Fibroblast of villous mesenchyme (primary cell): ENCODE measurements around the gene SLC7A6. TPM values are rescaled to one million over a fixed set of nuclear protein-coding genes. Genes with fewer than 3 reads are reported as not detected.

ENCODE experiments used
- DNase-seq: peaks from one replicate; pipeline ENCODE4 v3.0.0-alpha.2; 2010; ENCODE audit warnings: low read depth
- H3K4me3 ChIP-seq: 2 replicates; pipeline ENCODE4 v1.5.1; 2011; ENCODE audit warnings: low read depth, mild to moderate bottlenecking, low read length
- total RNA-seq: library from RNA; depleted of rRNA; stranded (reverse); fragments of >200 nt; gene quantifications from 2 replicates; pipeline ENCODE4 v1.2.3, GENCODE V29; 2012
- TF ChIP-seq, protein P1 (sequence below): IDR thresholded peaks from 2 replicates; pipeline ENCODE4 v1.5.1; 2012; ENCODE audit warnings: low read depth, mild to moderate bottlenecking, low read length; ENCODE audit not compliant: insufficient read depth

SLC7A6 gene
- total RNA-seq, 1 donor, result 49.7 TPM

DNA sequence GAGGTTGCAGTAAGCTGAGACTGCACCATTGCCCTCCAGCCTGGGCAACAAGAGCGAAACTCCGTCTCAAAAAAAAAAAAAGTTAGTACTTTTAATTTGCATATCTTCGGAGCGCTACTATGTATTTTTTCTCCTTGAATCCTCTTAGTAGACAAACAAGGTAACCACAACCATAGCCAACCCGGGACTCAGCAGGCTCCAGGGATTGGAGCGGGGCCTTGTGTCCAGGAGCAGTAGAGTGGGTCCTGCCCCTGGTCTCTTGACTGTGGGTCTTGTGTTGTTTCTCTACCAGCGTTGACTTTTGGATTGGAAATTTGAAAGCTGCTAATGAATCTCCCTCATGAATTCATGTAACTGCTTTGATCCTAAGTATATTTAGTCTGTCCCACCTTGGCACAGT is 78.8 kb downstream of the SLC7A6 start:
- DNase-seq, result no peak
- no peak overlapping the region for H3K4me3 ChIP-seq
- TF ChIP-seq, protein P1, sequence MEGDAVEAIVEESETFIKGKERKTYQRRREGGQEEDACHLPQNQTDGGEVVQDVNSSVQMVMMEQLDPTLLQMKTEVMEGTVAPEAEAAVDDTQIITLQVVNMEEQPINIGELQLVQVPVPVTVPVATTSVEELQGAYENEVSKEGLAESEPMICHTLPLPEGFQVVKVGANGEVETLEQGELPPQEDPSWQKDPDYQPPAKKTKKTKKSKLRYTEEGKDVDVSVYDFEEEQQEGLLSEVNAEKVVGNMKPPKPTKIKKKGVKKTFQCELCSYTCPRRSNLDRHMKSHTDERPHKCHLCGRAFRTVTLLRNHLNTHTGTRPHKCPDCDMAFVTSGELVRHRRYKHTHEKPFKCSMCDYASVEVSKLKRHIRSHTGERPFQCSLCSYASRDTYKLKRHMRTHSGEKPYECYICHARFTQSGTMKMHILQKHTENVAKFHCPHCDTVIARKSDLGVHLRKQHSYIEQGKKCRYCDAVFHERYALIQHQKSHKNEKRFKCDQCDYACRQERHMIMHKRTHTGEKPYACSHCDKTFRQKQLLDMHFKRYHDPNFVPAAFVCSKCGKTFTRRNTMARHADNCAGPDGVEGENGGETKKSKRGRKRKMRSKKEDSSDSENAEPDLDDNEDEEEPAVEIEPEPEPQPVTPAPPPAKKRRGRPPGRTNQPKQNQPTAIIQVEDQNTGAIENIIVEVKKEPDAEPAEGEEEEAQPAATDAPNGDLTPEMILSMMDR, result no peak

DNA sequence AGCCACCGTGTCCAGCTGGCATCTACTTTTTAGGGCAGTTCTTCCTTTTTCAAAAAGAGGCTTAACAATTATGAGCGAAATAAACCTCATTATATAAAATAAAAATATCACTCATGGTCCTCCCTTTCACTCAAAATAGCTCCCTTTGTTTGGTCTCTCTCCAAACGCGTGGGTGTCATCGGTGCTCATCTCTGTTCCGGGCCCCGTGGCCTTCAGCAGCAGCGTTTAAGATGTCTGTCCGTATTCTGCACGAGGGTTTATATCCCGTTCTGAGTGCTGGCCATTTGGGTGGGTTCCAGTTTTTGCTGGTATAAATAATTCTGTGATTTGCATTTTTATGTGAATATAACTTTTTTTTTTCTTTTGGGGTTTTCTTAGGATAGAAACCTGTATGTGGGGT is 79.9 kb downstream of the SLC7A6 start:
- H3K4me3 ChIP-seq, result no peak overlapping the region
- TF ChIP-seq, protein P1, result no peak
- DNase-seq, result no peak

DNA sequence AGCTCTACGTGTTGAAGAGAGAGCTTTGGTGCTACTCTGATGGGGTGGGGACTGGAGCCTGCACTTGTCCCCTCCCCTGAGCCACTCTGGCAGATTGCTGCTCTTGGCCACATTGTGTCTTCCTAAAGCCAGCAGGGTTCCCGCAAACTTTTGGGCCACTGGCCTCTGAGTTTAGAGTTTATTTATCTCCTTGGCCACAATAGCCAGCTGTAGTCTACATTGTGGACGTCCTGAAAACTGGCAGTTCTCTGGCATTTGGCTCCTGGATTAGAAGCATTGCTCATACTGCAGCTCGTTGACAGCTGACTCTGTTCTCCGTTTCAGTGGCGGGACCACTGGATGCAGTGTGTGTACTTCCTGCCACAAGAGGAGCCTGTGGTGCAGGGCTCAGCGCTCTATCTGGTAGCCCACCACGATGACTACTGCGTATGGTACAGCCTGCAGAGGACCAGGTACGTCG is 81.1 kb downstream of the SLC7A6 start:
- DNase-seq, result no peak
- H3K4me3 ChIP-seq, result no peak overlapping the region
- TF ChIP-seq, protein P1, result no peak

DNA sequence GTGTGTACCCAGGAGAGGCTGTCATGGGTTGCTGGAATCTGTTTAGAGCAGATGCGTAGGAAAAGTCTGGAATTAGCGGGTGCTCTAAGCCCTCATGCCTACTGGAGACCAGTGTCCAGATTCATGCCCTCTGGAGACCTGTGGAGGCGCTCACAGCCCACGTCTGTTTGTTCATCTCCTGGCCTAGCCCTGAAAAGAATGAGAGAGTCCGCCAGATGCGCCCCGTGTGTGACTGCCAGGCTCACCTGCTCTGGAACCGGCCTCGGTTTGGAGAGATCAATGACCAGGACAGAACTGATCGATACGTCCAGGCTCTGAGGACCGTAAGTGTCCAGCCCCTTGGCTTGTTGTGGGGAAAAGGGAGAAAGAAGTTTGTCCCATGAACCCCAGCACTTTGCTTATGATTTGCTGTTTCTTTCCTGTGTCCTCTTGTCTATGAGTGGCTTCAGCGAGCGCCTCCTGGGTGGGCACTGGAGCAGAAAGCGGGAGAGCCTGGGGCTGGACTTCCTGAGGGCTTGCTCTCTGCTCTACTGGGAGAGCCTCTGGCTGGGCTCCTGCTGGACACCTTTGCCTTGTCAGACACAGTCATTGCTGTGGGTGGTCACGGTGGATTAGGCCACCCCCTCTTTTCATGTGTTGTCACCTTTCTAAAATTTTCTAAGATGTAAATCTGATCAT is 81.8 kb downstream of the SLC7A6 start:
- H3K4me3 ChIP-seq, result no peak overlapping the region
- TF ChIP-seq, protein P1, result no peak
- DNase-seq, result no peak

DNA sequence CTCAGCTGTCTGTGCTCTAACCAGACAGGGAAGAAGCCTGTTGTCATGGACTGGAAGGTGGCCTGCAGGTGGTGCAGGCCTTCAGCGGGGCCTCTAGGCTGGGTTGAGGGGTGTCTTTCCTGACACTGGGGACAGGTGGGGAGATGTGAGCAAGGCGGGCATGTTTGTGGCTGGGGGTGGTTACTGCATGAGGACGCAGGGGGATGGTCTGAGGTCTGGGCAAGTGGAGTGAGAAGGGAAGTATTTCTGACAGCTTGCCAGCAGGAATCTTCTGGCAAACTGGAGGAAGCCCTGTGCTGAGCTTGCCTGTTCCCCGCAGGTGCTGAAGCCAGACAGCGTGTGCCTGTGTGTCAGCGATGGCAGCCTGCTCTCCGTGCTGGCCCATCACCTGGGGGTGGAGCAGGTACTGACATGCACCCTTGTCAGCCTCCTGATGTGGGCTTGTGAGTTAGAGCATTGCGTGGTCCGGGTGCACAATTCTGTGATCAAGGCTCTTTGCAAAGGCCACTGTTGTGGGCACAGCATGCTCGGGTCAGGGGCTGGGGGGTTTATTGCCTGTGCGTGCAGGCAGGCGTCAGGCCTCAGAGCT is 82.7 kb downstream of the SLC7A6 start:
- TF ChIP-seq, protein P1, result no peak
- no peak for DNase-seq

DNA sequence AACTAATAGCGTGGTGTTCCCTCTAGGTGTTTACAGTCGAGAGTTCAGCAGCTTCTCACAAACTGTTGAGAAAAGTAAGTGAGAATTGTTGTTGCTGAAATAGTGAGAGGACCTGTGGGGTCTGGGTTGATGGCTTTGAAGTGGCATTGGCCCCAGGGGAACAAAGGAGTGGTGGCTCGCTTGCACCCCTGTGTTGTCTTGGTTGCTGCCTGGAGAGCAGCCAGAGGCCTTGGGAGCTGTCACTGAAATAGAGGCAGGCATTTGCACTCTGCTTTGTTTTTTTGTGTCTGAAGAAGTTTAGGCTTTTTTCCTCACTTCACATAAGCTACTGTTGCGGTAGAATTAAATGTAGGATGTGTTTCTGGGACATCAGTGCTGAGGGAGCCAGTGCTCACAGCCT is 83.3 kb downstream of the SLC7A6 start:
- TF ChIP-seq, protein P1, result no peak
- DNase-seq, result no peak
- H3K4me3 ChIP-seq, result no peak overlapping the region

More for the DNA sequence above, 82.7 kb downstream of the SLC7A6 start:
- no peak overlapping the region for H3K4me3 ChIP-seq
